HEK293 (cell line): ENCODE measurements around the gene SMPD4.
"Not testable (repeated sequence)": the region's sequence is repeated elsewhere in the genome, so short reads cannot be mapped to it uniquely, and the experiment has no call there.

Experiments used
- CTCF ChIA-PET: fragments of 350-600 bp; formaldehyde crosslinking; extraction: SDS; loops from one replicate; lab custom pipeline; 2021; ENCODE audit warnings: antibody characterized with exemption; lab: Yijun Ruan, JAX
- POLR2A ChIA-PET: fragments of 300-600 bp; formaldehyde crosslinking; extraction: SDS; loops from one replicate; lab custom pipeline; 2020; ENCODE audit warnings: antibody characterized with exemption, inconsistent platforms; lab: Yijun Ruan, JAX
- H3K27ac ChIP-seq: fragments of 200-500 bp; sonication (Bioruptor generic); 2 replicates; pipeline ENCODE4 v1.5.1; 2014; ENCODE audit warnings: low read depth, low read length, control low read depth, inconsistent platforms; ENCODE audit errors: extremely low read depth
- H3K36me3 ChIP-seq, 2 experiments: fragments of 200-500 bp in 1 of 2; sonication (Bioruptor generic) in 1 of 2; 1 replicate in 1 of 2; 2 replicates in 1 of 2; pipeline ENCODE4 v1.5.1; 2014 to 2017; ENCODE audit warnings: inconsistent platforms in 2 of 2, low read length in 2 of 2; ENCODE audit not compliant: control insufficient read depth in 2 of 2, insufficient read depth in 1 of 2
- H3K4me1 ChIP-seq: fragments of 200-500 bp; sonication (Bioruptor generic); 2 replicates; pipeline ENCODE4 v1.5.1; 2014; ENCODE audit warnings: mild to moderate bottlenecking, low read length, inconsistent platforms; ENCODE audit not compliant: control insufficient read depth, insufficient read depth
- H3K4me3 ChIP-seq: 2 replicates; pipeline ENCODE4 v1.5.1; 2011; ENCODE audit warnings: low read depth, mild to moderate bottlenecking, control low read depth, low read length, moderate library complexity
- H3K9me3 ChIP-seq: fragments of 200-500 bp; sonication (Bioruptor generic); 2 replicates; pipeline ENCODE4 v1.5.1; 2014; ENCODE audit warnings: low read depth, low read length, inconsistent platforms; ENCODE audit not compliant: control insufficient read depth, insufficient read depth
- EGR2 ChIP-seq: fragments of 450-650 bp; formaldehyde crosslinking; IDR thresholded peaks from 2 replicates; pipeline ENCODE4 v1.5.1; 2016; ENCODE audit warnings: low read depth, missing biosample characterization, missing genetic modification characterization
- GLIS2 ChIP-seq: fragments of 450-650 bp; formaldehyde crosslinking; IDR thresholded peaks from 2 replicates; pipeline ENCODE4 v1.5.1; 2016; ENCODE audit warnings: missing biosample characterization, missing genetic modification characterization
- ZFHX2 ChIP-seq: fragments of 450-650 bp; formaldehyde crosslinking; conservative IDR thresholded peaks from 2 replicates; pipeline ENCODE4 v1.5.1; 2016; ENCODE audit warnings: missing biosample characterization, missing genetic modification characterization
- ZFP3 ChIP-seq: fragments of 450-650 bp; formaldehyde crosslinking; IDR thresholded peaks from 2 replicates; pipeline ENCODE4 v1.5.1; 2016; ENCODE audit warnings: low read depth, missing biosample characterization, missing genetic modification characterization
- ZIC2 ChIP-seq: fragments of 450-650 bp; formaldehyde crosslinking; IDR thresholded peaks from 2 replicates; pipeline ENCODE4 v1.5.1; 2016; ENCODE audit warnings: missing biosample characterization, missing genetic modification characterization
- ZNF416 ChIP-seq: fragments of 450-650 bp; formaldehyde crosslinking; IDR thresholded peaks from 2 replicates; pipeline ENCODE4 v1.5.1; 2016; ENCODE audit warnings: missing biosample characterization, missing genetic modification characterization
- ZNF600 ChIP-seq: fragments of 450-650 bp; formaldehyde crosslinking; IDR thresholded peaks from 2 replicates; pipeline ENCODE4 v1.5.1; 2016; ENCODE audit warnings: missing biosample characterization, missing genetic modification characterization
- ZNF768 ChIP-seq: fragments of 450-650 bp; formaldehyde crosslinking; IDR thresholded peaks from 2 replicates; pipeline ENCODE4 v1.5.1; 2018; ENCODE audit warnings: missing biosample characterization, mild to moderate bottlenecking, missing genetic modification characterization
- TF ChIP-seq, protein P1 (sequence below): fragments of 450-650 bp; formaldehyde crosslinking; IDR thresholded peaks from 2 replicates; pipeline ENCODE4 v1.5.1; 2016; ENCODE audit warnings: missing biosample characterization, missing genetic modification characterization
- TF ChIP-seq, protein P2 (sequence below): fragments of 450-650 bp; formaldehyde crosslinking; IDR thresholded peaks from 2 replicates; pipeline ENCODE4 v1.5.1; 2016; ENCODE audit warnings: missing biosample characterization, missing genetic modification characterization

Gene SMPD4

DNA sequence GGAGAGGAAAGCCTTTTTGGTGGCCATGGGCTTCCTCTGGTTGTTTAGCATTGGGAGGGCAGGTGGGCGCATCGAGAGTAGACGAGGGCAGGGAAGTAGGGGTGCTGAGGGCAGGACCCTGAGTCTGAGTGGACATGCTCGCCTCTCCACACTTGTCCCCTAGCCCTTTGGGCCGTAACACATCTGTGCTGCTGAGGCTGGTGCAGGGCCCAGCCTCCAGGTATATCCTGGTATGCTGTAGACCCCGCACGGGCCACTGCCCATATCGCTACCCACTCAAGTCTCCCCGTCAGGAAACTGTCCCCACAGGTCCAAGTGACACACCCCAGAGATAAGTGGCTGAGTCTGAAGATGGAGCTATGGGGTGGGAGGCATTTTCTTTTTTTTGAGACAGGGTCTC lies 22.8 kb downstream of the SMPD4 start:
- Histone ChIP-seq H3K4me3 (no peak overlapping the region), H3K36me3 (peaks cover 4 to 84% of the 10 kb centered on the region in 2 experiments; a peak in 2 of 3 replicates), H3K9me3 (no peaks in the 10 kb centered on the region), H3K27ac (no peak overlapping the region), H3K4me1 (no peaks in the 10 kb centered on the region)
- TF ChIP-seq ZNF416 (tag by site-specific recombination), result no peak
- ChIA-PET POLR2A (interaction anchor here (1.3 kb wide), 1 partner anchor 12 kb away, joined by 4 read pairs; no protein-coding TSS in a partner anchor), CTCF (no interaction called here)

GRCh38 chr2:130157825-130158514 lies 23.4 kb downstream of the SMPD4 start:
- H3K27ac ChIP-seq, POLR2A ChIA-PET, CTCF ChIA-PET, H3K4me3 ChIP-seq, H3K9me3 ChIP-seq, H3K4me1 ChIP-seq: not testable (repeated sequence)
- TF ChIP-seq, protein P1, sequence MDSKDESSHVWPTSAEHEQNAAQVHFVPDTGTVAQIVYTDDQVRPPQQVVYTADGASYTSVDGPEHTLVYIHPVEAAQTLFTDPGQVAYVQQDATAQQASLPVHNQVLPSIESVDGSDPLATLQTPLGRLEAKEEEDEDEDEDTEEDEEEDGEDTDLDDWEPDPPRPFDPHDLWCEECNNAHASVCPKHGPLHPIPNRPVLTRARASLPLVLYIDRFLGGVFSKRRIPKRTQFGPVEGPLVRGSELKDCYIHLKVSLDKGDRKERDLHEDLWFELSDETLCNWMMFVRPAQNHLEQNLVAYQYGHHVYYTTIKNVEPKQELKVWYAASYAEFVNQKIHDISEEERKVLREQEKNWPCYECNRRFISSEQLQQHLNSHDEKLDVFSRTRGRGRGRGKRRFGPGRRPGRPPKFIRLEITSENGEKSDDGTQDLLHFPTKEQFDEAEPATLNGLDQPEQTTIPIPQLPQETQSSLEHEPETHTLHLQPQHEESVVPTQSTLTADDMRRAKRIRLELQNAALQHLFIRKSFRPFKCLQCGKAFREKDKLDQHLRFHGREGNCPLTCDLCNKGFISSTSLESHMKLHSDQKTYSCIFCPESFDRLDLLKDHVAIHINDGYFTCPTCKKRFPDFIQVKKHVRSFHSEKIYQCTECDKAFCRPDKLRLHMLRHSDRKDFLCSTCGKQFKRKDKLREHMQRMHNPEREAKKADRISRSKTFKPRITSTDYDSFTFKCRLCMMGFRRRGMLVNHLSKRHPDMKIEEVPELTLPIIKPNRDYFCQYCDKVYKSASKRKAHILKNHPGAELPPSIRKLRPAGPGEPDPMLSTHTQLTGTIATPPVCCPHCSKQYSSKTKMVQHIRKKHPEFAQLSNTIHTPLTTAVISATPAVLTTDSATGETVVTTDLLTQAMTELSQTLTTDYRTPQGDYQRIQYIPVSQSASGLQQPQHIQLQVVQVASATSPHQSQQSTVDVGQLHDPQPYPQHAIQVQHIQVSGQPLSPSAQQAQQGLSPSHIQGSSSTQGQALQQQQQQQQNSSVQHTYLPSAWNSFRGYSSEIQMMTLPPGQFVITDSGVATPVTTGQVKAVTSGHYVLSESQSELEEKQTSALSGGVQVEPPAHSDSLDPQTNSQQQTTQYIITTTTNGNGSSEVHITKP, result peak; percentile 14; the same call in 1 of the 2 replicates
- peaks cover 4 to 83% of the 10 kb centered on the region in 2 experiments; a peak in 2 of 3 replicates for H3K36me3 ChIP-seq

- H3K27ac ChIP-seq, CTCF ChIA-PET, H3K4me3 ChIP-seq, H3K4me1 ChIP-seq, POLR2A ChIA-PET, H3K9me3 ChIP-seq: not testable (repeated sequence)
- H3K36me3 ChIP-seq, result peaks cover 4 to 83% of the 10 kb centered on the region in 2 experiments; a peak in 2 of 3 replicates
- peak; percentile 63 for TF ChIP-seq ZFHX2 (tag by site-specific recombination)
- peak; percentile 45 for TF ChIP-seq ZIC2
- TF ChIP-seq EGR2, result peak; percentile 65; the same call in 1 of the 2 replicates
- TF ChIP-seq GLIS2, result peak; percentile 27; the same call in 1 of the 2 replicates
- TF ChIP-seq ZNF600 (tag by site-specific recombination), result peak; percentile 51; the same call in 1 of the 2 replicates
Observed at GRCh38 chr2:130157354-130157753, 24.0 kb downstream of the SMPD4 start.

GRCh38 chr2:130156624-130157004 lies 24.8 kb downstream of the SMPD4 start:
- Histone ChIP-seq H3K27ac (no peak overlapping the region), H3K4me1 (no peaks in the 10 kb centered on the region), H3K9me3 (no peaks in the 10 kb centered on the region), H3K36me3 (peaks cover 4 to 85% of the 10 kb centered on the region in 2 experiments; a peak in 2 of 3 replicates), H3K4me3 (no peak overlapping the region)
- CTCF ChIA-PET, result interaction anchor here (1.1 kb wide), 1 partner anchor 220 kb away, joined by 4 read pairs; no protein-coding TSS in a partner anchor
- TF ChIP-seq ZNF768 (tag by site-specific recombination) (peak; percentile 77; the same call in 1 of the 2 replicates), ZFP3 (no peak)
- TF ChIP-seq, protein P2, sequence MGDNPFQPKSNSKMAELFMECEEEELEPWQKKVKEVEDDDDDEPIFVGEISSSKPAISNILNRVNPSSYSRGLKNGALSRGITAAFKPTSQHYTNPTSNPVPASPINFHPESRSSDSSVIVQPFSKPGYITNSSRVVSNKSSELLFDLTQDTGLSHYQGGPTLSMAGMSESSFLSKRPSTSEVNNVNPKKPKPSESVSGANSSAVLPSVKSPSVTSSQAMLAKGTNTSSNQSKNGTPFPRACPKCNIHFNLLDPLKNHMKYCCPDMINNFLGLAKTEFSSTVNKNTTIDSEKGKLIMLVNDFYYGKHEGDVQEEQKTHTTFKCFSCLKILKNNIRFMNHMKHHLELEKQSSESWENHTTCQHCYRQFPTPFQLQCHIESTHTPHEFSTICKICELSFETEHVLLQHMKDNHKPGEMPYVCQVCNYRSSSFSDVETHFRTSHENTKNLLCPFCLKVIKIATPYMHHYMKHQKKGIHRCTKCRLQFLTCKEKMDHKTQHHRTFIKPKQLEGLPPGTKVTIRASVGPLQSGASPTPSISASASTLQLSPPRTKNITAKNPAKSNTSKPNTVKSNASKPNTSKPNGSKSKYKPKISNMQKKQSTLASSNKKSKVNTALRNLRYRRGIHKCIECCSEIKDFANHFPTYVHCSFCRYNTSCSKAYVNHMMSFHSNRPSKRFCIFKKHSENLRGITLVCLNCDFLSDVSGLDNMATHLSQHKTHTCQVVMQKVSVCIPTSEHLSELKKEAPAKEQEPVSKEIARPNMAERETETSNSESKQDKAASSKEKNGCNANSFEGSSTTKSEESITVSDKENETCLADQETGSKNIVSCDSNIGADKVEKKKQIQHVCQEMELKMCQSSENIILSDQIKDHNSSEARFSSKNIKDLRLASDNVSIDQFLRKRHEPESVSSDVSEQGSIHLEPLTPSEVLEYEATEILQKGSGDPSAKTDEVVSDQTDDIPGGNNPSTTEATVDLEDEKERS (tag by site-specific recombination), result no peak
- POLR2A ChIA-PET, result no interaction called here
